WI38 (cell line): ENCODE data around the gene SBNO2.

Experiments used
- H3K4me3 ChIP-seq: 2 replicates; pipeline ENCODE4 v1.5.1; 2011; ENCODE audit warnings: low read depth, mild to moderate bottlenecking, control low read depth, low read length
- TF ChIP-seq, protein P1 (sequence below): IDR thresholded peaks from 2 replicates; pipeline ENCODE4 v1.5.1; 2012; ENCODE audit warnings: low read depth, mild to moderate bottlenecking, control low read depth, low read length

The SBNO2 gene

DNA sequence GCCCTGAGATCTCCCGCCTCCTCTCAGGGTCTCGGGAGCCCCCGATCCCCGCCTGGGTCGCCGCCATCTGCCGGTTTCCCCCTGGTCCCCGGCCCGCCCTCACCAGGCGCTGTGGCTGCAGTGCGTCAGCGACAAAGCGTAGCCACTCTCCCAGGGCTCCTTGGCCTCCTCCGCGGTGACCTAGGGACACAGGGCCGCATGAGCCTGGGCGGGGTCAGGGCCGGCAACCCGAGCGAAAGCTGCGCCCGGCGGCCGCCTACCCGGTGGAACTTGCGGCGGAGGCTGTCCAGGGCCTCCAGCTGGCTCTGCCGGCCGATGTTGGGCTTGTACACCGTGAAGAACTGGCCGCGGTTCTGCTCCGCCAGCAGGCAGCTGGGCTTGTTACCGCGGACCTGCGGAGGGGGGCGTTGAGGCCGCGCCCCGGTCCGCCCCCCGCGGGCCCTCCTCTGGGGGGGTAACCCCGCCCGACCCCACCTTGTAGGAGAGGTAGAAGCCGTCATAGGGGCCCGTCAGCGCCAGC, 65.0 kb downstream of the SBNO2 start:
- H3K4me3 ChIP-seq = no peak overlapping the region
- TF ChIP-seq, protein P1, sequence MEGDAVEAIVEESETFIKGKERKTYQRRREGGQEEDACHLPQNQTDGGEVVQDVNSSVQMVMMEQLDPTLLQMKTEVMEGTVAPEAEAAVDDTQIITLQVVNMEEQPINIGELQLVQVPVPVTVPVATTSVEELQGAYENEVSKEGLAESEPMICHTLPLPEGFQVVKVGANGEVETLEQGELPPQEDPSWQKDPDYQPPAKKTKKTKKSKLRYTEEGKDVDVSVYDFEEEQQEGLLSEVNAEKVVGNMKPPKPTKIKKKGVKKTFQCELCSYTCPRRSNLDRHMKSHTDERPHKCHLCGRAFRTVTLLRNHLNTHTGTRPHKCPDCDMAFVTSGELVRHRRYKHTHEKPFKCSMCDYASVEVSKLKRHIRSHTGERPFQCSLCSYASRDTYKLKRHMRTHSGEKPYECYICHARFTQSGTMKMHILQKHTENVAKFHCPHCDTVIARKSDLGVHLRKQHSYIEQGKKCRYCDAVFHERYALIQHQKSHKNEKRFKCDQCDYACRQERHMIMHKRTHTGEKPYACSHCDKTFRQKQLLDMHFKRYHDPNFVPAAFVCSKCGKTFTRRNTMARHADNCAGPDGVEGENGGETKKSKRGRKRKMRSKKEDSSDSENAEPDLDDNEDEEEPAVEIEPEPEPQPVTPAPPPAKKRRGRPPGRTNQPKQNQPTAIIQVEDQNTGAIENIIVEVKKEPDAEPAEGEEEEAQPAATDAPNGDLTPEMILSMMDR = no peak

DNA sequence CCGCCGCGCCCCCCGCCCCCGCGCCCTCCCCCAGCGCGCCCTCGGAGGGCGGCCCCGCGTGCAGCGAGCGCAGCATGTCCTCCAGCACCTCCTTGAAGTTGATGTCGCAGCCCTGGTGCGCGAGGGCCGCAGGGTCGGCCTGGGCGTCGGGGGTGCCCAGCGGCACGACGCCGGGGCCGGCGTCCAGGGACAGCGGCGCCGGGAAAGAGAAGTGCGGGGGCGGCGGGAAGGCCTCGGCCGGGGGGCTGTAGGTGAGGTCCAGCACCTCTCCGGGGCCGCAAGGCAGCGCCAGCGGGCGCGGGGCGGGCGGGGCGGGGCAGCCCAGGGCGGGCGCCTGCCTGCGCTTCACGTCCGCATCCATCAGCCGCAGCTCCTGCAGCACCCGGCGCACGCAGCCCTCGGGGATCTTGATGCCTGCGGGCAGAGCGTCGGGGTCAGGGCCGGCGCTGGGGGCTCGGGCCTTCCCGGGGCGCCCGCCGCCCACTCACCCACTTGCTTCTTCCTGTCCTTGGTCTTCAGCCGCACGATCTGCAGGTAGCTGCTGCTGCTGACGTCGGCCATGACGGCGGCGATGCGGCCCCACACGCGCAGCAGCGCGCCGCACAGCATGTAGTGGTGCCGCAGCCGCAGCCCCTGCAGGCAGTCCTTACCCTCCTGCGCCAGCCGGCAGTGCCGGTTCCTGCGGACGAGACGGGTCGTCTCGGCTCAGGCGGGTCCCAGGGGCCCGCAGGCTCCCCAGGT, 65.6 kb downstream of the SBNO2 start:
- no peak overlapping the region for H3K4me3 ChIP-seq
- TF ChIP-seq, protein P1 = no peak

DNA sequence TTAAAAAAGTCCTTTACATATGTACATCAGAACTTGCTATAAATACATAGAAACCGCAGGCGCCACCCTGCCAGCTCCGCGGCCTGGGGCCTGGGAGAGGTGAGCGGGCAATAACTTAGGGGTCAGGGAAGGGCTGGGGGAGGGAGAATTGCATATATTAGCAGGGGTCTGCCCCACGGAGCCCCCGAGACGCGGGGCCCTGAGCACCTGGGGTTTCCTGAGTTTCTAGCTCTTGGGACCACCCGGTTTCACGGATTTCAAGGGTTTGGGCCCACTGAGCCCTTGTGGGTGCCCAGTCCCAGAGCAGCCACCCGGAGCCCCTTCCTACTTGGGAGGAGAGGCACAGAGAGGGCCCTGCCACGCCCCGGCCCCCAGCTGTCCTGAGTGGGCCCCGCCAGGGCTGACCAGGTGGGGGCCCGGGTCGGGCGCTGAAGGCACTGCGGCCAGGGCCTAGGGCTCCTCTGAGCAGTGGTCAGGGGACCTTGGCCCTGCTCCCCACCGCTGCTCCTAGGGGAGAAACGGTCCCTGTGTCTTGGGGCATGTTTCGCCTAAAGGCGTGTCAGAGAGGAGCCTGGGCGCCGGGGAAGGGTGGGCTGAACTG, 66.3 kb downstream of the SBNO2 start:
- TF ChIP-seq, protein P1 = no peak
- H3K4me3 ChIP-seq = no peak overlapping the region

DNA sequence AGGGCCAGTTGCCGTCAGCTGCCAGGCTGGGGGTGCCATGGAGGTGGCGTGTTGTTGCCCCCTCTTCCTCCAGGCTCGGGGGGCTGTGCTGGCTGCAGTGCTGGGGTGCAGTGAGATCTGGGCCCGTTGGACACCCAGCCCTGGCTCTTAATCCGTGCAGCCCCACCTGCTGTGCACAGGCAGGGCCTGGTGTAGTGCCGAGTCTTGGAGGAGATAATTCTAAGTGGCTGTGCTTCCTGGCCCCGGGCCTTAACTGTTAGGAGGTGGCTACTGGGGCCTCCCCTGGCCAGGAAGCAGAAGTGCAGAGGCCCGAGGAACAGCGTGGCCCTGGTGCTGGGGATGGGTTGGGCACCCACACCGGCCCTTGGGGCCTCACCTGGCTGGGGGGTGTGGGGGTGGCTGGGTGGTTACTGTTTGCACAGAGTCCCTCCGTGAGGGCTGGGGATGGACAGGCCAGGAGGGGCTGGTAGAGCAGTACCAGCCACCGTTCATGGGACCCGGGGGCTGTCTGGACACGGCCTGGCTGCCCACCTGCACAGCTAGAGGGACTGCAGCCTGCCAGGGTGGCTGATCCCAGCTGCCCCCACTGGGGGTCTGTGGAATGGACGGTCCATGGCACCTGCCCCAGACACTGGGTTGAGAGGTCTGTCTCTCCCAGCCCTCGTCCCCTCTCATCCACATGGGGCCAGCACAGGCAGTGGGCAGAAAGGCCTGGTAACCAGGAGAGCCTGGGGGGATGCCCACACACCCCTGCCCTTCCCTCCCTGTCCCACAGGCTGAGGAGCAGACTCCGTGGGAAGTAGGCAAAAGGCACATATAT, 67.0 kb downstream of the SBNO2 start:
- TF ChIP-seq, protein P1 = no peak
- H3K4me3 ChIP-seq = no peak overlapping the region

DNA sequence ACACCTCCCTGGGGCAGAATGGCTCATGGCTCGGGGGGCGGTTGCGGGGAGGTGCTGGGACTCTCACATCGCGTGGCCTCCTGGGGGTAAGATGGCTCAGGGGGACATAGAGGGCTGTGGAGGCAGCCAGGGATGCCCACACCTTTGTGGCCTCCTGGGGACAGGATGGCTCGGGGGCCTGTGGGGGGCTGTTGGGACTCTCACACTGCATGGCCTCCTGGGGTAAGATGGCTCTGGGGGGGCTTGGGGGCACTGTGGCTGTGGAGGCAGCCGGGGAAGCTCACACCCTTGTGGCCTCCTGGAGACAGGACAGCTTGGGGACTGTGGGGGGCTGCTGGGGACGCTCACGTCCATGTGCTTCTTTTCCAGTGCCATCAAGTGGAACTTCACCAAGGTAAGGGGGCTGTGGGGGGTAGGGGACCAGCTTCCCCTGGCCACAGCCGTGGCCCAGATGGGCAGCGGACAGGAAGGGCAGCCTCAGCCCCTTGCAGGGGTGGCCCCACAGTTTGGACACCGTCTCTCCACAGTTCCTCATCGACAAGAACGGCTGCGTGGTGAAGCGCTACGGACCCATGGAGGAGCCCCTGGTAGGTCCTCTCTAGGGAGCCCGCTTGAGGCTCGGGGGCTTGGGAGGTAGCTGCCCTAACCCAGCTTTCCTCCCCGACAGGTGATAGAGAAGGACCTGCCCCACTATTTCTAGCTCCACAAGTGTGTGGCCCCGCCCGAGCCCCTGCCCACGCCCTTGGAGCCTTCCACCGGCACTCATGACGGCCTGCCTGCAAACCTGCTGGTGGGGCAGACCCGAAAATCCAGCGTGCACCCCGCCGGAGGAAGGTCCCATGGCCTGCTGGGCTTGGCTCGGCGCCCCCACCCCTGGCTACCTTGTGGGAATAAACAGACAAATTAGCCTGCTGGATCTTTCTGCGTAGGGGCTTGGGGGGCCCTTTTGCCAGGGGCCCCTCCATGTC, 67.9 kb downstream of the SBNO2 start:
- no peak overlapping the region; the same call in 1 of the 2 replicates for H3K4me3 ChIP-seq
- TF ChIP-seq, protein P1 = no peak

DNA sequence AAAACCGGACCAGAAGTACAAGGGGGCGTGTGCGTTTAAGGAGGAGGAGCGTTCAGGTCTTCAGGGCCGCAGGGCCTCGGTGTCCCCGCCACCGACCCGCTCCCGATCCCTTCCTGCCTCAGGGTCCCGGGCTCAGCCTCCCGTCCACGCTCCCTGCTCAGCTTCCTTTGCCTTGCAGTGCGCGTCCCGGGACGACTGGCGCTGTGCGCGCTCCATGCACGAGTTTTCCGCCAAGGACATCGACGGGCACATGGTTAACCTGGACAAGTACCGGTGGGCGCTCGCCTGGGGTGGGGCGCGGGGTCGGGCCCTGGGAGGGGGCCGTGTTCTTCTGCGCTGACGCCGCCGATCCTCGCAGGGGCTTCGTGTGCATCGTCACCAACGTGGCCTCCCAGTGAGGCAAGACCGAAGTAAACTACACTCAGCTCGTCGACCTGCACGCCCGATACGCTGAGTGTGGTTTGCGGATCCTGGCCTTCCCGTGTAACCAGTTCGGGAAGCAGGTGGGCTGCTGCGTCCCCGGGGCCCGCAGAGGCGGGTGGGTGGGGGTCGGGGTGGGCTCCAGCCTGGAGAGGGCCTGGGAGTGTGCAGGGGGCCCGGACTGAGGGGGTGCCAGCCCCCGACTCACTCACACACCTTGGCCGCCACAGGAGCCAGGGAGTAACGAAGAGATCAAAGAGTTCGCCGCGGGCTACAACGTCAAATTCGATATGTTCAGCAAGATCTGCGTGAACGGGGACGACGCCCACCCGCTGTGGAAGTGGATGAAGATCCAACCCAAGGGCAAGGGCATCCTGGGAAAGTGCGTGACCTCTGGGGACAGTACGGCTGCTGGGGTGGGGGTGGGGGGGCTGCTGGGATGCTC, 68.8 kb downstream of the SBNO2 start:
- TF ChIP-seq, protein P1 = no peak
- H3K4me3 ChIP-seq = peak overlapping the region; percentile 72
